Measurements from ENCODE around the gene KRT4.

The KRT4 gene

DNA sequence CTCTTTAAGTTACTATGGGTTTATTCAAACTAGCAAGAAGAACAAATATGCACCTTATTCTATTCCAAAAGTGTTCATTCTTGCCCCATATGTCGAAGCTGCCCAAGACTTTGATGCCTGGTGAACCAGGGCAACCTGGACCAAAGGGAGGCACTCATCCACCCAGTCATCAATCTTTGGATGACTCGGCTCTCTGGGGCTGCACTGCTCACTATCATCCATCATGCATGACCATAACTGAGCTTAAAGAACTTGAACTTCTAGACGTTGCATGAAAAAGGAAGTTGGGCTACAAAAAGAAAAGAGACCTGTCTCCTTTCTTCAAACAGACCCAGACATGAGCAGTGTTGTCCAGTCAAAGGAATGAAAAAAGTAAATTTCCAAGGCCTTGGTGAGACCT is 1.2 kb downstream of the KRT4 start:
- no peaks in the 10 kb centered on the region for H3K36me3 Mint-ChIP-seq (ENCODE audit: low read depth)

DNA sequence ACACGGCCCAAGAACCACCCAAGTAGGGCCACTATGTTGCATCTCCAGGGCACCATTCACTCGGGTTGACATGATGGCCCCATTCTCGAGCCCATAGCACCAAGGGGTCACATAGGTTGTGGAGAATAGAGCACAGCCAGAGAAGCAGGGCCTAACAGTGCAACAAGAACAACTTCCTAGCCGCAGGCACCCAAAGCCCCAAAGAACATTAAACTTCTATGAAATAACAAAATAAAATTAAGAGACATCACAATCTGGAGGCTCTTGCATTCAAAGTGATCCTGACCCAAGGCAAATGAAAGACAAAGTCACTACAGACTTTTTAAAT is 1.9 kb downstream of the KRT4 start:
- no peak overlapping the region for H3K27ac Mint-ChIP-seq
- H3K4me1 Mint-ChIP-seq (ENCODE audit: low read depth): no peaks in the 10 kb centered on the region
- H3K9me3 Mint-ChIP-seq: no peaks in the 10 kb centered on the region
- intact Hi-C loops (cut with micrococcal nuclease): no loop called here
- H3K4me3 Mint-ChIP-seq: no peak overlapping the region
- peaks cover 7% of the 10 kb centered on the region for H3K27me3 Mint-ChIP-seq
- H3K36me3 Mint-ChIP-seq (ENCODE audit: low read depth): no peaks in the 10 kb centered on the region

More for the DNA sequence above, 1.2 kb downstream of the KRT4 start:
- Mint-ChIP-seq H3K27me3 (peaks cover 4% of the 10 kb centered on the region), H3K9me3 (no peaks in the 10 kb centered on the region), H3K27ac (no peak overlapping the region), H3K4me3 (no peak overlapping the region), H3K4me1 (ENCODE audit: low read depth) (no peaks in the 10 kb centered on the region)
- intact Hi-C loops (cut with micrococcal nuclease): no loop called here

DNA sequence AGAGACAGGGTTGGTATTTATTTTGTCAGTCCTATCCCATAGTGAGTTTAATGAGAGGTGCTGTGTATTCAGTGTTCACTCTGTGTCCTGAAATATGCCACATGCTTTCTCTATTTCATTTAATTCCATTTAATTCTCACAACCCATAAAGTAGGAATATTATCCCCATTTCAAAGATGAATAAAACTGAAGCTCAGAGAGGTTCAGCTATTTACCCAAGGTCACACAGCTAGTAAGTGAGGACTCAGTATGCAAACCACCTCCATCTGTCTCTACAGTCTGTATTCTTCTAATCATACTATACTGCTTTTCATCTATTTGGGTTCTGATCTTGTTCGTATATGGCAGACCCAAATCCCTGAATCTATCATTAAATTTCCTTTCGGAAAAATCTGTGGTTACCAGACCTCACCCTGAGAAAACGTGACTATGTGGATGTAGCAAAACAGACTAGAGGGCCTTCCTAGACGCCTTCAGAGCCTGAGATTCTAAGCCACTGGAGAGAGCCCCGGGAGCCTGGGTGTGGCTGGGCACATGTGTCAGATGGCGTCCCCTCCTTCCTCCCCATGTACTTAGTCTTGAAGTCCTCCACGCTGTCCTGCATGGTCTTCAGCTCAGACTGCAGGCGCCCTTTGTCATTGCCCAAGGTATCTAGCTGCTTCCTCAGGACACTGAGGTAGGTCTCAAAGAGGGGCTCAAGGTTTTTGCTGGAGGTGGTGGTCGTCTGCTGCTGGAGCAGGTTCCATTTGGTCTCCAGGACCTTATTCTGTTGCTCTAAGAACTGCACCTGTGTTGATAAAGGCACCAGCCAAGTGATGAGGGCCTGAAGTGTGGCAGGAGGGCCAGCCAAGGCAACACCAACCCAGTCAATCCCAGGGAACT is 2.5 kb downstream of the KRT4 start:
- H3K36me3 Mint-ChIP-seq (ENCODE audit: low read depth): no peaks in the 10 kb centered on the region
- no peak overlapping the region for H3K27ac Mint-ChIP-seq
- intact Hi-C loops (cut with micrococcal nuclease): no loop called here
- no peaks in the 10 kb centered on the region for H3K9me3 Mint-ChIP-seq
- H3K4me3 Mint-ChIP-seq: no peak overlapping the region
- H3K4me1 Mint-ChIP-seq (ENCODE audit: low read depth): no peaks in the 10 kb centered on the region
- peaks cover 7% of the 10 kb centered on the region for H3K27me3 Mint-ChIP-seq

GRCh38 chr12:52810554-52810953 is 3.4 kb downstream of the KRT4 start:
- Mint-ChIP-seq H3K4me3 (no peak overlapping the region), H3K36me3 (ENCODE audit: low read depth) (no peaks in the 10 kb centered on the region), H3K4me1 (ENCODE audit: low read depth) (no peaks in the 10 kb centered on the region), H3K9me3 (no peaks in the 10 kb centered on the region), H3K27ac (no peak overlapping the region), H3K27me3 (peaks cover 7% of the 10 kb centered on the region)
- intact Hi-C loops (cut with micrococcal nuclease): no loop called here

DNA sequence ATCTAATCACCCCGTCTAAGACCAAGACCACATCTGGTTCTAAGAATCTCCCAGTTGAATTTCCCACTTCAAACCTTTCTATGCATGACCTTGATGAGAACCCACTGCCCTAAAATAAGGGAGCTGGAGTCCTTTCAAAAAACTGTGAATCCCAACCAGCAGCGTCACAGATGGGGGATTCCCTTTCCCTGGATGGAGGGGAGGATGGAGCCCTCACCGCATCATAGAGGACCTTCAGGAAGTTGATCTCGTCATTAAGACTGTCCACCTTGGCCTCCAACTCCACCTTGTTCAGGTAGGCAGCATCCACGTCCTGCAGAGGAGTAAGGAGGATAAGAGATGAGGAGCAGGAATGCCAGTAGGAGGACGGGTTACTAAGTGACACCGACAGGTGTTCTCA is 4.8 kb downstream of the KRT4 start:
- H3K27ac Mint-ChIP-seq: no peak overlapping the region
- H3K36me3 Mint-ChIP-seq (ENCODE audit: low read depth): no peaks in the 10 kb centered on the region

GRCh38 chr12:52808573-52809160 is 5.2 kb downstream of the KRT4 start:
- no peak overlapping the region for H3K4me3 Mint-ChIP-seq
- intact Hi-C loops (cut with micrococcal nuclease): no loop called here
- no peak overlapping the region for H3K27ac Mint-ChIP-seq
- no peaks in the 10 kb centered on the region for H3K4me1 Mint-ChIP-seq (ENCODE audit: low read depth)
- no peaks in the 10 kb centered on the region for H3K36me3 Mint-ChIP-seq (ENCODE audit: low read depth)
- H3K27me3 Mint-ChIP-seq: peaks cover 7% of the 10 kb centered on the region
- no peaks in the 10 kb centered on the region for H3K9me3 Mint-ChIP-seq

More for the DNA sequence above, 4.8 kb downstream of the KRT4 start:
- Mint-ChIP-seq H3K27me3 (peaks cover 7% of the 10 kb centered on the region), H3K4me1 (ENCODE audit: low read depth) (no peaks in the 10 kb centered on the region), H3K9me3 (no peaks in the 10 kb centered on the region), H3K4me3 (no peak overlapping the region)
- intact Hi-C loops (cut with micrococcal nuclease): no loop called here

DNA sequence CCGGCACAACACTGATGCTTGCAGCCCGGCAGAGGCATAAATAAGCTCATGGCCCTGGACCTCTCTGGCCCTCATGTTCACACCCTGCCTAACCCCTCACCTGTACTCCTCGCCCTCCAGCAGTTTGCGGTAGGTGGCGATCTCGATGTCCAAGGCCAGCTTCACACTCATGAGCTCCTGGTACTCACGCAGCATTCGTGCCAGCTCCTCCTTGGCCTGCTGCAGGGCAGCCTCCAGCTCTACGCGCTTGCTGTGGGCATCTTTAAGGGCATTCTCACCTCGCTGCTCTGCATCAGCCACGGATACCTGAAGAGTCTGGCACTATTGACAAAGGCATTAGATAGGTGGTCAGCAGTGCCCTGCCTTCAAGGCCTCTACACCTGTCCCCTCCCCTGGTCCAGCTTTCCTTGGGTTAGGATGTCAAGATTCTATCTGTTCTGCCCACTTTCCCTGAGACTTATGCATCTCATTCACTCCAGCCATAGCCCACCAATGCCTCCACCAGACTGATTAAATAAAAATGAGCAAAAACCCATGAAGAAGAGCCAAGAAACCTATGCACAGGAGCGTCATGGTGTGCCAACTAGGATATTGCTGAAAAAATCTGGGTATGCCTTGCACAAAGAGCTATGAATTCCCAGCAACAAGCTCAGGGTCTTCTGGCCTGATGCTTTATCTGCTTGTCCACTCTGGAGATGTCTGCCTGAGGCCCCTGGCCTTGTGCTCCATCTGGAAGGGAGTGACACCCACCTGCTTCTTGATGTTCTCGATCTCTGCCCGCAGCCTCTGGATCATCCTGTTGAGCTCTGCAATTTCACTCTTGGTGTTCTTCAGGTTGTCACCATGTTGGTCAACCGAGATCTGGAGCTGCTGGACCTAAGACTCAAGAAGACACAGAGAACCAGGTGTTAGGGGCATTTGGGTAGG is 6.1 kb downstream of the KRT4 start:
- Mint-ChIP-seq H3K36me3 (ENCODE audit: low read depth) (no peaks in the 10 kb centered on the region), H3K27me3 (peaks cover 6% of the 10 kb centered on the region), H3K4me3 (no peak overlapping the region), H3K9me3 (no peaks in the 10 kb centered on the region), H3K27ac (no peak overlapping the region), H3K4me1 (ENCODE audit: low read depth) (no peaks in the 10 kb centered on the region)
- intact Hi-C loops (cut with micrococcal nuclease): no loop called here

GRCh38 chr12:52806821-52807543 is 6.9 kb downstream of the KRT4 start:
- H3K4me3 Mint-ChIP-seq: no peak overlapping the region
- H3K27me3 Mint-ChIP-seq: peaks cover 6% of the 10 kb centered on the region
- intact Hi-C loops (cut with micrococcal nuclease): no loop called here
- no peak overlapping the region for H3K27ac Mint-ChIP-seq
- H3K36me3 Mint-ChIP-seq (ENCODE audit: low read depth): no peaks in the 10 kb centered on the region
- no peaks in the 10 kb centered on the region for H3K4me1 Mint-ChIP-seq (ENCODE audit: low read depth)
- no peaks in the 10 kb centered on the region for H3K9me3 Mint-ChIP-seq

GRCh38 chr12:52806169-52806811 is 7.6 kb downstream of the KRT4 start:
- Mint-ChIP-seq H3K27me3 (peaks cover 6% of the 10 kb centered on the region), H3K27ac (no peak overlapping the region), H3K4me3 (no peak overlapping the region), H3K36me3 (ENCODE audit: low read depth) (no peaks in the 10 kb centered on the region), H3K9me3 (no peaks in the 10 kb centered on the region), H3K4me1 (ENCODE audit: low read depth) (no peaks in the 10 kb centered on the region)
- intact Hi-C loops (cut with micrococcal nuclease): no loop called here

GRCh38 chr12:52805739-52806138 is 8.2 kb downstream of the KRT4 start:
- Mint-ChIP-seq H3K27ac (no peak overlapping the region), H3K4me3 (no peak overlapping the region), H3K9me3 (no peaks in the 10 kb centered on the region), H3K36me3 (ENCODE audit: low read depth) (no peaks in the 10 kb centered on the region), H3K4me1 (ENCODE audit: low read depth) (no peaks in the 10 kb centered on the region), H3K27me3 (peaks cover 6% of the 10 kb centered on the region)
- intact Hi-C loops (cut with micrococcal nuclease): no loop called here

GRCh38 chr12:52805000-52805399 is 8.9 kb downstream of the KRT4 start:
- no peaks in the 10 kb centered on the region for H3K36me3 Mint-ChIP-seq (ENCODE audit: low read depth)
- no peaks in the 10 kb centered on the region for H3K9me3 Mint-ChIP-seq
- intact Hi-C loops (cut with micrococcal nuclease): no loop called here
- no peaks in the 10 kb centered on the region for H3K4me1 Mint-ChIP-seq (ENCODE audit: low read depth)
- H3K27me3 Mint-ChIP-seq: peaks cover 4% of the 10 kb centered on the region
- no peak overlapping the region for H3K4me3 Mint-ChIP-seq
- H3K27ac Mint-ChIP-seq: no peak overlapping the region

DNA sequence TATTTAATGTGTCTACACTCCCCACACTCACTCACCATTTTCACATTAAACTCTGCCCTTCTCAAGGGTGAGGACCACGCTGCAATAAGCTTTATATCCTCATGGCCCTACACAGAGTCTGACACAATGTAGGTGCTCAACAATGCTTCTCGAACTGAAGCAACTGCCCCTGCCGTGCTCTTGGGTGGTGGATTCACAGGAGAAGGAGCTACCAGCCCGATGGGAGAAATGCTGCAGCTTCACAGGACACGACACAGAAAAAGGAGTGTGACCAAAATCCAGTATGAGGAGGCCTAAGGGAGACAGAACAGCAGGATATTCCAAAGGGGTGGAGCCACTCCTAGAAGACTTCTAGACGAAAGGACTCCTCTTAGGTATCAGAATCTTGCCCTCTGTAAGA is 11.5 kb downstream of the KRT4 start:
- Mint-ChIP-seq H3K27ac (no peak overlapping the region), H3K36me3 (ENCODE audit: low read depth) (no peaks in the 10 kb centered on the region), H3K9me3 (no peaks in the 10 kb centered on the region), H3K4me3 (no peak overlapping the region), H3K4me1 (ENCODE audit: low read depth) (no peaks in the 10 kb centered on the region), H3K27me3 (no peaks in the 10 kb centered on the region)
- intact Hi-C loops (cut with micrococcal nuclease): no loop called here

DNA sequence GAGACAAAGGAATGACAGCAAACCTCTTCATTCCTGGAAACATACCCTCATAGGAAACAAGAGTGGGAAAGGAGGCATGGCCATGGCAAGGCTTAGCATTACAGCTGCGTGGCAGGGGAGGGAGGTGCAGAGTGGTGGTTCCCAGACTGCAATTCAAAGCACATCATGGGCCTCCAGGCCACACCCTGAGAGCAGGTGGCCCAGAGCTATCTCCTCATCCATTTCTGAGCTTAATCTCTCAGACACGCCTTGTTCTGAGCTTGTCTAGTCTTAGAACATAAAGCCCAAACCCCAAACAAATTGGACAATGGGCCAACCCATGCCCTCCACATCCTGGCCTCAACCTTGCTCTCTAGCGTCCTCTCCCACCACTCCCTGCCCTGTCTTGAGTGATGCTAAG is 12.1 kb downstream of the KRT4 start:
- Mint-ChIP-seq H3K9me3 (no peaks in the 10 kb centered on the region), H3K4me1 (ENCODE audit: low read depth) (no peaks in the 10 kb centered on the region), H3K27ac (no peak overlapping the region), H3K36me3 (ENCODE audit: low read depth) (no peaks in the 10 kb centered on the region), H3K4me3 (no peak overlapping the region), H3K27me3 (no peaks in the 10 kb centered on the region)
- intact Hi-C loops (cut with micrococcal nuclease): no loop called here
